Stimulated activated memory B cell treated with anti-CD40 and anti-IgM and Interleukin-4, amounts not matched to agents 10 μg/mL and 1 μg/mL and 100 μg/mL, for 72 hours (primary cell): ENCODE data around the gene AUTS2.

Experiments
- ATAC-seq: fragments of 150-1000 bp; cut with Tn5 transposase; 2 replicates; pipeline ENCODE4 v1.10.0; 2021
- H3K27ac Mint-ChIP-seq: one replicate; pipeline ENCODE4 v1.8.0; 2022; ENCODE audit warnings: mild to moderate bottlenecking, mixed read lengths
- H3K27me3 Mint-ChIP-seq: one replicate; pipeline ENCODE4 v1.8.0; 2022; ENCODE audit warnings: mixed read lengths
- H3K36me3 Mint-ChIP-seq: one replicate; pipeline ENCODE4 v1.8.0; 2022; ENCODE audit warnings: mixed read lengths
- H3K4me1 Mint-ChIP-seq: one replicate; pipeline ENCODE4 v1.8.0; 2022; ENCODE audit warnings: mixed read lengths
- H3K4me3 Mint-ChIP-seq: one replicate; pipeline ENCODE4 v1.8.0; 2022; ENCODE audit warnings: mild to moderate bottlenecking, moderate library complexity, mixed read lengths
- H3K9me3 Mint-ChIP-seq: one replicate; pipeline ENCODE4 v1.8.0; 2022; ENCODE audit warnings: mixed read lengths

The AUTS2 gene

GRCh38 chr7:70114806-70115205 is 516.5 kb downstream of the AUTS2 start:
- no peak for ATAC-seq
- Mint-ChIP-seq H3K4me3 (no peak overlapping the region), H3K27ac (no peak overlapping the region), H3K9me3 (no peaks in the 10 kb centered on the region), H3K27me3 (no peaks in the 10 kb centered on the region), H3K36me3 (peaks cover 19% of the 10 kb centered on the region), H3K4me1 (no peaks in the 10 kb centered on the region)

GRCh38 chr7:70116244-70116643 is 518.0 kb downstream of the AUTS2 start:
- Mint-ChIP-seq H3K27me3 (no peaks in the 10 kb centered on the region), H3K9me3 (peaks cover 5% of the 10 kb centered on the region), H3K27ac (no peak overlapping the region), H3K4me3 (no peak overlapping the region), H3K36me3 (peaks cover 31% of the 10 kb centered on the region), H3K4me1 (no peaks in the 10 kb centered on the region)
- ATAC-seq = no peak

GRCh38 chr7:70116867-70117266 is 518.6 kb downstream of the AUTS2 start:
- Mint-ChIP-seq H3K27ac (no peak overlapping the region), H3K27me3 (no peaks in the 10 kb centered on the region), H3K4me3 (no peak overlapping the region), H3K9me3 (peaks cover 9% of the 10 kb centered on the region), H3K4me1 (no peaks in the 10 kb centered on the region), H3K36me3 (peaks cover 37% of the 10 kb centered on the region)
- ATAC-seq = no peak

GRCh38 chr7:70120851-70121250 is 522.6 kb downstream of the AUTS2 start:
- Mint-ChIP-seq H3K36me3 (peaks cover 73% of the 10 kb centered on the region), H3K4me3 (no peak overlapping the region), H3K27me3 (no peaks in the 10 kb centered on the region), H3K9me3 (peaks cover 28% of the 10 kb centered on the region), H3K27ac (no peak overlapping the region), H3K4me1 (no peaks in the 10 kb centered on the region)
- ATAC-seq = no peak

GRCh38 chr7:70131817-70132216 is 533.5 kb downstream of the AUTS2 start:
- ATAC-seq = no peak
- Mint-ChIP-seq H3K9me3 (peaks cover 3% of the 10 kb centered on the region), H3K36me3 (peaks cover 30% of the 10 kb centered on the region), H3K27ac (no peak overlapping the region), H3K4me3 (no peak overlapping the region), H3K4me1 (no peaks in the 10 kb centered on the region), H3K27me3 (no peaks in the 10 kb centered on the region)

- Mint-ChIP-seq H3K4me1 (no peaks in the 10 kb centered on the region), H3K36me3 (peaks cover 26% of the 10 kb centered on the region), H3K4me3 (no peak overlapping the region), H3K27me3 (no peaks in the 10 kb centered on the region), H3K9me3 (peaks cover 1% of the 10 kb centered on the region), H3K27ac (no peak overlapping the region)
- no peak for ATAC-seq
Measured at GRCh38 chr7:70132226-70132851, 534.1 kb downstream of the AUTS2 start.

GRCh38 chr7:70132852-70133690 is 534.8 kb downstream of the AUTS2 start:
- ATAC-seq = no peak
- Mint-ChIP-seq H3K27me3 (no peaks in the 10 kb centered on the region), H3K4me3 (no peak overlapping the region), H3K4me1 (no peaks in the 10 kb centered on the region), H3K36me3 (peaks cover 23% of the 10 kb centered on the region), H3K27ac (no peak overlapping the region), H3K9me3 (no peaks in the 10 kb centered on the region)

GRCh38 chr7:70134029-70134770 is 535.9 kb downstream of the AUTS2 start:
- H3K4me3 Mint-ChIP-seq = no peak overlapping the region
- no peak overlapping the region for H3K27ac Mint-ChIP-seq
- no peaks in the 10 kb centered on the region for H3K4me1 Mint-ChIP-seq
- ATAC-seq = no peak
- H3K36me3 Mint-ChIP-seq = peaks cover 22% of the 10 kb centered on the region
- H3K27me3 Mint-ChIP-seq = no peaks in the 10 kb centered on the region
- H3K9me3 Mint-ChIP-seq = no peaks in the 10 kb centered on the region

- Mint-ChIP-seq H3K36me3 (peaks cover 8% of the 10 kb centered on the region), H3K27me3 (no peaks in the 10 kb centered on the region), H3K4me1 (no peaks in the 10 kb centered on the region), H3K9me3 (no peaks in the 10 kb centered on the region), H3K4me3 (no peak overlapping the region), H3K27ac (no peak overlapping the region)
- ATAC-seq = no peak
Measured at GRCh38 chr7:70135656-70136055, 537.4 kb downstream of the AUTS2 start.

- Mint-ChIP-seq H3K27me3 (no peaks in the 10 kb centered on the region), H3K9me3 (peaks cover 2% of the 10 kb centered on the region), H3K27ac (no peak overlapping the region), H3K36me3 (peaks cover 11% of the 10 kb centered on the region), H3K4me1 (no peaks in the 10 kb centered on the region), H3K4me3 (no peak overlapping the region)
- ATAC-seq = no peak
Measured at GRCh38 chr7:70137126-70137525, 538.9 kb downstream of the AUTS2 start.

GRCh38 chr7:70142247-70142932 is 544.1 kb downstream of the AUTS2 start:
- no peaks in the 10 kb centered on the region for H3K4me1 Mint-ChIP-seq
- H3K36me3 Mint-ChIP-seq = peaks cover 21% of the 10 kb centered on the region
- no peak overlapping the region for H3K27ac Mint-ChIP-seq
- no peak overlapping the region for H3K4me3 Mint-ChIP-seq
- H3K9me3 Mint-ChIP-seq = peaks cover 2% of the 10 kb centered on the region
- no peaks in the 10 kb centered on the region for H3K27me3 Mint-ChIP-seq
- no peak for ATAC-seq

GRCh38 chr7:70143075-70144044 is 545.1 kb downstream of the AUTS2 start:
- Mint-ChIP-seq H3K4me3 (no peak overlapping the region), H3K27ac (no peak overlapping the region), H3K36me3 (peaks cover 21% of the 10 kb centered on the region), H3K9me3 (peaks cover 2% of the 10 kb centered on the region), H3K4me1 (no peaks in the 10 kb centered on the region), H3K27me3 (no peaks in the 10 kb centered on the region)
- ATAC-seq = no peak

- Mint-ChIP-seq H3K4me3 (no peak overlapping the region), H3K27ac (no peak overlapping the region), H3K27me3 (no peaks in the 10 kb centered on the region), H3K4me1 (no peaks in the 10 kb centered on the region), H3K36me3 (peaks cover 32% of the 10 kb centered on the region), H3K9me3 (peaks cover 2% of the 10 kb centered on the region)
- no peak for ATAC-seq
Measured at GRCh38 chr7:70148997-70149396, 550.7 kb downstream of the AUTS2 start.

GRCh38 chr7:70152313-70152712 is 554.0 kb downstream of the AUTS2 start:
- H3K27me3 Mint-ChIP-seq = no peaks in the 10 kb centered on the region
- no peak overlapping the region for H3K4me3 Mint-ChIP-seq
- H3K9me3 Mint-ChIP-seq = peaks cover 2% of the 10 kb centered on the region
- no peaks in the 10 kb centered on the region for H3K4me1 Mint-ChIP-seq
- no peak overlapping the region for H3K27ac Mint-ChIP-seq
- peaks cover 23% of the 10 kb centered on the region for H3K36me3 Mint-ChIP-seq
- ATAC-seq = no peak
